ENCODE data around the gene MRPL38. TPM values are rescaled to one million over a fixed set of nuclear protein-coding genes. Genes with fewer than 3 reads are reported as not detected.

The MRPL38 gene
- total RNA-seq, 1 experiment from 2014 or later = 74.5 TPM

- ChIA-PET CTCF (no interaction called here), POLR2A (ENCODE audit: unreplicated experiment) (no interaction called here)
- Histone ChIP-seq H3K4me2 (ENCODE audit: low read length) (no peak overlapping the region), H3K36me3 (ENCODE audit: low read depth, low read length) (peaks cover 7% of the 10 kb centered on the region; the same call in 1 of the 2 replicates), H3K27ac (ENCODE audit: low read length) (no peak overlapping the region), H3K27me3 (ENCODE audit: low read length) (no peaks in the 10 kb centered on the region), H4K20me1 (ENCODE audit: low read length) (no peaks in the 10 kb centered on the region), H2AFZ (ENCODE audit: low read length) (no peak overlapping the region), H3F3A (ENCODE audit: low read length, unreplicated experiment) (peaks cover 7% of the 10 kb centered on the region), H3K9ac (ENCODE audit: low read length) (no peak overlapping the region), H3K9me3 (ENCODE audit: low read length) (no peaks in the 10 kb centered on the region), H3K79me2 (ENCODE audit: low read length) (peaks cover 30% of the 10 kb centered on the region), H3K4me1 (ENCODE audit: insufficient read depth, low read length) (peaks cover 14% of the 10 kb centered on the region), H3K9me2 (replicated peaks; ENCODE audit: low read length) (no peaks in the 10 kb centered on the region), H3K4me3 (ENCODE audit: low read length) (no peak overlapping the region)
- ATAC-seq = no peak
- no peak for DNase-seq
- intact Hi-C loops (cut with micrococcal nuclease) = no loop called here
- no peak for TF ChIP-seq EZH2phosphoT487 (IDR thresholded peaks at IDR 0.05; ENCODE audit: borderline replicate concordance, low read length)
- no peak for TF ChIP-seq EZH2 (IDR thresholded peaks at IDR 0.05; ENCODE audit: low read length, unreplicated experiment)
- TF ChIP-seq CTCF (conservative IDR thresholded peaks at IDR 0.05; ENCODE audit: low read depth, low read length) = no peak
- no TSS peak for BruUV-seq (replicated peaks)
These were observed 12.0 kb downstream of the MRPL38 start for GRCh38 chr17:75892556-75893224.

GRCh38 chr17:75891605-75892555, 12.8 kb downstream of the MRPL38 start:
- Histone ChIP-seq H3K9me3 (ENCODE audit: low read length) (no peaks in the 10 kb centered on the region), H3K27ac (ENCODE audit: low read length) (no peak overlapping the region), H2AFZ (ENCODE audit: low read length) (no peak overlapping the region), H3K27me3 (ENCODE audit: low read length) (no peaks in the 10 kb centered on the region), H3K4me3 (ENCODE audit: low read length) (no peak overlapping the region), H3K9me2 (replicated peaks; ENCODE audit: low read length) (no peaks in the 10 kb centered on the region), H3F3A (ENCODE audit: low read length, unreplicated experiment) (no peaks in the 10 kb centered on the region), H3K4me1 (ENCODE audit: insufficient read depth, low read length) (peaks cover 9% of the 10 kb centered on the region), H3K36me3 (ENCODE audit: low read depth, low read length) (peaks cover 3% of the 10 kb centered on the region; the same call in 1 of the 2 replicates), H3K4me2 (ENCODE audit: low read length) (no peak overlapping the region), H3K79me2 (ENCODE audit: low read length) (peaks cover 30% of the 10 kb centered on the region), H3K9ac (ENCODE audit: low read length) (no peak overlapping the region), H4K20me1 (ENCODE audit: low read length) (no peaks in the 10 kb centered on the region)
- BruUV-seq (replicated peaks) = no TSS peak
- CTCF ChIA-PET = no interaction called here
- TF ChIP-seq CTCF (conservative IDR thresholded peaks at IDR 0.05; ENCODE audit: low read depth, low read length) (no peak), EZH2phosphoT487 (IDR thresholded peaks at IDR 0.05; ENCODE audit: borderline replicate concordance, low read length) (no peak), EZH2 (IDR thresholded peaks at IDR 0.05; ENCODE audit: low read length, unreplicated experiment) (no peak)
- ATAC-seq = no peak
- intact Hi-C loops (cut with micrococcal nuclease) = no loop called here
- DNase-seq = no peak
- POLR2A ChIA-PET (ENCODE audit: unreplicated experiment) = no interaction called here
